Lower leg skin (tissue), 4 donors: ENCODE data around the gene MEAF6. TPM values are rescaled to one million over a fixed set of nuclear protein-coding genes. Genes with fewer than 3 reads are reported as not detected.

Source experiments
- DNase-seq, 2 donors: peaks; one replicate each; pipeline ENCODE4 v3.0.0-alpha.2; 2019; ENCODE audit warnings: low spot score in 2 of 2
- H3K4me3 ChIP-seq: fragments of 200-600 bp; sonication (generic); 2 replicates; pipeline ENCODE4 v1.5.1; 2017; ENCODE audit warnings: mild to moderate bottlenecking, low read depth; ENCODE audit not compliant: poor library complexity, severe bottlenecking
- POLR2A ChIP-seq, 2 donors: fragments of 450-650 bp; IDR thresholded peaks; one replicate each; pipeline ENCODE4 v1.6.1; 2016 to 2017; ENCODE audit warnings: antibody characterized with exemption in 2 of 2, mild to moderate bottlenecking in 1 of 2, moderate library complexity in 1 of 2
- WGBS, 2 donors: methylation state at CpG; one replicate each; pipeline ENCODE4 v1.1.5; 2018; 5-methylcytosine and 5-hydroxymethylcytosine counted together
- intact Hi-C: fragments of 100-400 bp; cut with DNase I; formaldehyde crosslinking; loops from one replicate; pipeline ENCODE4 v1.15.0; 2023; ENCODE audit warnings: low total_unique reads
- total RNA-seq, 4 donors: library from RNA; depleted of rRNA; stranded (reverse); fragments of >200 nt; gene quantifications; one replicate each; pipeline ENCODE4 v1.1.0, GENCODE V29; 2016
- TF ChIP-seq, protein P1 (sequence below), 3 donors: fragments of 450-650 bp; IDR thresholded peaks; one replicate each; pipeline ENCODE4 v1.5.1; 2016; ENCODE audit warnings: antibody characterized with exemption in 3 of 3, mild to moderate bottlenecking in 3 of 3, moderate library complexity in 2 of 3

Gene MEAF6
- total RNA-seq, 4 donors from 2014 or later: 55.7 to 94.2 (median 77.8) TPM

DNA sequence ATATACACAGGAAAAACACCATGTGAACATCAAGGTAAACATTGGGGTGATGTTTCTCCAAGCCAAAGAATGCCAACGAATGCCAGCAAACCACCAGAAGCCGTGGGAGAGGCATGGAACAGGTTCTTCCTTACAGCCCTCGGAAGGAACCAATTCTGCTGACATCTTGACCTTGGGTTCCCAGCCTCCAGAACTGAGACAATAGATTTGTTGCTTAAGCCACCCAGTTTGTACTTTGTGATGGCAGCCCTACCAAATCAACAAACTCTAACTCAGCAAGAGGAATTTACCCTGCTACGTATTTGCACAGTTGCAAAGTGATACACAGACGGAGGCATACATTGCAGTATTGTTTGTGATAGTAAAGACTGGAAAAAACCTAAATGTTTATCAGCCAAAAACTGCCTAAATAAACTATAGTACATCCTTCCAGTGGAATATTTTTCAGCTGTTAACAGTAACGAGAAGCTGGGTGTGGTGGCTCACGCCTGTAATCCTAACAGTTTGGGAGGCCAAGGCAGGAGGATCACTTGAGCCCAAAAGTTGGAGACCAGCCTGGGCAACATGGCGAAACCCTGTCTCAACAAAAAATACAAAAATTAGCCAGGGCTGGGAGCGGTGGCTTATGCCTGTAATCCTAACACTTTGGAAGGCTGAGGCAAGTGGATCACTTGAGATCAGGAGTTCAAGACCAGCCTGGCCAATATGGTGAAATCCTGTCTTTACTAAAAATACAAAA, 52.7 kb downstream of the MEAF6 start:
- no peak for DNase-seq
- H3K4me3 ChIP-seq: no peak overlapping the region
- intact Hi-C loops: no loop called here
- TF ChIP-seq POLR2A (IDR thresholded peaks at IDR 0.05): no peak
- TF ChIP-seq, protein P1, sequence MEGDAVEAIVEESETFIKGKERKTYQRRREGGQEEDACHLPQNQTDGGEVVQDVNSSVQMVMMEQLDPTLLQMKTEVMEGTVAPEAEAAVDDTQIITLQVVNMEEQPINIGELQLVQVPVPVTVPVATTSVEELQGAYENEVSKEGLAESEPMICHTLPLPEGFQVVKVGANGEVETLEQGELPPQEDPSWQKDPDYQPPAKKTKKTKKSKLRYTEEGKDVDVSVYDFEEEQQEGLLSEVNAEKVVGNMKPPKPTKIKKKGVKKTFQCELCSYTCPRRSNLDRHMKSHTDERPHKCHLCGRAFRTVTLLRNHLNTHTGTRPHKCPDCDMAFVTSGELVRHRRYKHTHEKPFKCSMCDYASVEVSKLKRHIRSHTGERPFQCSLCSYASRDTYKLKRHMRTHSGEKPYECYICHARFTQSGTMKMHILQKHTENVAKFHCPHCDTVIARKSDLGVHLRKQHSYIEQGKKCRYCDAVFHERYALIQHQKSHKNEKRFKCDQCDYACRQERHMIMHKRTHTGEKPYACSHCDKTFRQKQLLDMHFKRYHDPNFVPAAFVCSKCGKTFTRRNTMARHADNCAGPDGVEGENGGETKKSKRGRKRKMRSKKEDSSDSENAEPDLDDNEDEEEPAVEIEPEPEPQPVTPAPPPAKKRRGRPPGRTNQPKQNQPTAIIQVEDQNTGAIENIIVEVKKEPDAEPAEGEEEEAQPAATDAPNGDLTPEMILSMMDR (IDR thresholded peaks at IDR 0.05): no peak
- WGBS, 2 donors: 84 to 86% methylated on average over 9 of the region's 9 CpGs

DNA sequence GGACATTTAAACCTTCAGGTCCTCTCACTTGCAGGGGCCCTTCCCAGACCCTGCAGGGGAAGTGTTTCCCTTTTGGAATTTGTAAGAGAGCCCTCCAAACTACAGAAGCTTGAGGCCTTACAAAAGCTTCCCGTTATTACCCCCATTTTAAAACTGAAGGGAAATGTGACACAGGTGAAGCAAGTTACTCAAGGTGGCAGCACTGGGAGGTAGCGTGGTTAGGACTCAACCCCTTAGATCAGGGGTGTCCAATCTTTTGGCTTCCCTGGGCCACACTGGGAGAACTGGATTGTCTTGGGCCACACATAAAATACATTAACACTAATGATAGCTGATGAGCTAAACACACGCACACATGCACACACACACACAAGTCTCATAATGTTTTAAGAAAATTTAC, 56.0 kb downstream of the MEAF6 start:
- TF ChIP-seq POLR2A (IDR thresholded peaks at IDR 0.05): no peak
- TF ChIP-seq, protein P1 (IDR thresholded peaks at IDR 0.05): no peak
- H3K4me3 ChIP-seq: no peak overlapping the region
- no peak for DNase-seq
- WGBS, 2 donors: 70 to 84% methylated on average over 3 of the region's 3 CpGs
- intact Hi-C loops: loop anchor here (10.0 kb wide), 1 partner anchor 226 kb away; no protein-coding TSS in a partner anchor

DNA sequence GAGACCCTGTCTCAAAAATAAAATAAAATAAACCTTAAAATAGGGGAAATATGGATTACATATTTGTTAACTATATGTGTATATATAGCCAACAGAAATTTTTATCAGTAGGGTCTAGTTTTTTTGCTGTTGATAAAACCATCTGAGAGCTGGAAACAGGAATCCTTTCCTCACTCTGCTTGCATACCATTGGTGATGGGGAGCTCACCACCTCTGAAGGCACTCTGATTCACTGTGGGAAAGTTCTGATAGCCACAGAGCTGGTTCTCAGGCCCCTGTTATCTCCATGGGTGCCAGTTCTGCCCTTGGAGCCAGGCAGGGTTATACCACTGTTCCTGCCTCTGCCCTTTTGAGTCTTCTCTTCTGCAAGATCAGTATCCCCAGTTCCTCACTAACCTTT, 58.0 kb downstream of the MEAF6 start:
- TF ChIP-seq POLR2A (IDR thresholded peaks at IDR 0.05): no peak
- TF ChIP-seq, protein P1 (IDR thresholded peaks at IDR 0.05): no peak
- intact Hi-C loops: loop anchor here (10.0 kb wide), 1 partner anchor 228 kb away; no protein-coding TSS in a partner anchor
- no peak for DNase-seq
- no peak overlapping the region for H3K4me3 ChIP-seq

DNA sequence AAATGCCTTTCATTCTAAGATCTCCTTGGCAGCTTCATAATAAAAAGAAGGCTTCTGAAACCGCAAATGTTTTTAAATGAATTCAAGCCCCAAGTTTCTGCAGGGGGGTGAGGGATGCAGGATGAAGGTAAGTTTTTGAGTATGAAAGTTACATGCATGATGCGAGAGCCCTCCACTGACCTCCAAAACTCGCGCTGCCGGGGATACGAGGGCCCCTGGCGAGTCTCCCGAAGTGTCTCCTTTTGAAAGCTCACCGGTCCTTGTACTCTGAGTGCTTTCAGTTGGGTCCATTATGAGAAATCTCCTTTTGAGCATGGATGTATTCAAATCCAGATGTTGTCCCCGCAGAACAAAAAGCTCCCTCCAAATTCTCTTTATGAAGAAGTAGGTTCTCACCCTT, 59.0 kb downstream of the MEAF6 start:
- intact Hi-C loops: loop anchor here (10.0 kb wide), 1 partner anchor 229 kb away; no protein-coding TSS in a partner anchor
- no peak overlapping the region for H3K4me3 ChIP-seq
- 82 to 88% methylated on average over 10 of the region's 10 CpGs for WGBS, 2 donors
- no peak for DNase-seq
- TF ChIP-seq POLR2A (IDR thresholded peaks at IDR 0.05): no peak
- TF ChIP-seq, protein P1 (IDR thresholded peaks at IDR 0.05): no peak

DNA sequence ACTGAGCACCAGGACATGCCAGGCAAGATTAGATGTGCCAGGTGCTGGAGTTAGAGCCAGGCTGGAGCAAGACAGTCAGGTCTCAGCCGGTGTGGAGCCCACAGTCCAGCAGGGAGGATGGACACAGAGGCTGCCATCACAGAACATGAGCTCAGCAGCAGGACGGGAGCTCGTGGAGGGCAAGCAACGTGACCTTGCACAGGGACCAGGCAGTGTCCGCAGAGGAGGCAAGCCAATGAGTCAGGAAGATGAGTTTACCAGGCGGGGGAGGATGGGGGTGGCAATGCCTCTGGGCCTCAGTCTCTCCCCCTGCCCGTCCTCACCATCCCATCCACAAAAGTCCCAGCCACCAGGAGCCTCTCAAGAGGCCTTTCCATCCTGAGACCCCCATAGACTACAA, 60.9 kb downstream of the MEAF6 start:
- no peak overlapping the region for H3K4me3 ChIP-seq
- TF ChIP-seq, protein P1 (IDR thresholded peaks at IDR 0.05): no peak
- no peak for TF ChIP-seq POLR2A (IDR thresholded peaks at IDR 0.05)
- 80 to 81% methylated on average over 7 of the region's 7 CpGs for WGBS, 2 donors
- DNase-seq: no peak
- intact Hi-C loops: loop anchor here (5.0 to 10.0 kb wide), 2 partner anchors 34 to 231 kb away; no protein-coding TSS in a partner anchor
